AG09309 (cell line): Measurements from ENCODE around the gene MICAL3.

Experiments
- DNase-seq: peaks from one replicate; pipeline ENCODE4 v3.0.0-alpha.2; 2010; ENCODE audit warnings: low read depth
- H3K4me3 ChIP-seq: 2 replicates; pipeline ENCODE4 v1.5.1; 2011; ENCODE audit warnings: mild to moderate bottlenecking, low read depth, low read length, moderate library complexity; ENCODE audit not compliant: control insufficient read depth
- CTCF ChIP-seq: IDR thresholded peaks from 2 replicates; pipeline ENCODE4 v1.5.1; 2011; ENCODE audit warnings: mild to moderate bottlenecking, low read depth, low read length, inconsistent platforms; ENCODE audit not compliant: insufficient read depth, control insufficient read depth; ENCODE audit errors: missing control alignments

The MICAL3 gene

GRCh38 chr22:17804331-17805080, 219.9 kb downstream of the MICAL3 start:
- TF ChIP-seq CTCF = no peak
- no peak for DNase-seq
- no peak overlapping the region for H3K4me3 ChIP-seq

- no peak for TF ChIP-seq CTCF
- no peak for DNase-seq
- no peak overlapping the region for H3K4me3 ChIP-seq
Observed at GRCh38 chr22:17803609-17804270, 220.6 kb downstream of the MICAL3 start.

DNA sequence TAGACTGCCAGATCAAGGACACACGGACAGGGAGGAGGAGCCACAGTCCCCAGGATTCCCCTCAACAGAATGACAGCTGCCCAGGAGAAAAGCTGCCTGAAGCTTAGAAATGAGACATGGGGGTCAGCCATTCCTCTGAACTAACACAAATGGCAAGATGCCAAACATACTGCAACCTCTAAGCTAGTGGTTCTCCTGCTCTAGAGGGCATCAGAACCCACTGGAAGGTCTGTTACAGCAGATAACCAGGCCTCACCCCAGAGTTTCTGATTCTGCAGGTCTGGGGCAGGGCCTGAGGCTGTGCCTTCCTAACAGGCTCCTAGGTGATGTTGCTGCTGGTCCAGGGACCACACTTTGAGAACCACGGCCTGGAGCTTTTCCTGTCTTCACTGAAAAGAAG, 221.5 kb downstream of the MICAL3 start:
- H3K4me3 ChIP-seq = no peak overlapping the region
- no peak for DNase-seq
- no peak for TF ChIP-seq CTCF

DNA sequence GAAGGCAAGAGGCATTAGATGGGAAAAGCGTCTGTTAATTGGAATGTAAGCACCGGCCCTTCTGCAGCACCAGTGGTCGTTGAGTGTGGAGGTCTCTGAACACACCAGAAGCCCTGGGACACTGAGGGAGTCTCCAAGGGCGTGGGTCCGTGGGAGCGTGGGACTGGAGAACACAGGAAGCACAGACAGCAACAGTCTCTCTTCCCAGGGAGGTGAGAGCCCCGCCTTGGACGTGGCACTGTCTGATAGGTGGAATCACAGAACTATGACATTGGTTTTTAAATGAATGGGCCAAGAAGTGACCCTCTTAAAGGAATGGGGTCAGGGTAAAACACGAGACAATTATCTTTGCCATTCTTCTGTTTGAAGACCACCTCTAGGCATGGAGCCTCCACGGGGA, 221.9 kb downstream of the MICAL3 start:
- TF ChIP-seq CTCF = no peak
- H3K4me3 ChIP-seq = no peak overlapping the region
- DNase-seq = no peak

DNA sequence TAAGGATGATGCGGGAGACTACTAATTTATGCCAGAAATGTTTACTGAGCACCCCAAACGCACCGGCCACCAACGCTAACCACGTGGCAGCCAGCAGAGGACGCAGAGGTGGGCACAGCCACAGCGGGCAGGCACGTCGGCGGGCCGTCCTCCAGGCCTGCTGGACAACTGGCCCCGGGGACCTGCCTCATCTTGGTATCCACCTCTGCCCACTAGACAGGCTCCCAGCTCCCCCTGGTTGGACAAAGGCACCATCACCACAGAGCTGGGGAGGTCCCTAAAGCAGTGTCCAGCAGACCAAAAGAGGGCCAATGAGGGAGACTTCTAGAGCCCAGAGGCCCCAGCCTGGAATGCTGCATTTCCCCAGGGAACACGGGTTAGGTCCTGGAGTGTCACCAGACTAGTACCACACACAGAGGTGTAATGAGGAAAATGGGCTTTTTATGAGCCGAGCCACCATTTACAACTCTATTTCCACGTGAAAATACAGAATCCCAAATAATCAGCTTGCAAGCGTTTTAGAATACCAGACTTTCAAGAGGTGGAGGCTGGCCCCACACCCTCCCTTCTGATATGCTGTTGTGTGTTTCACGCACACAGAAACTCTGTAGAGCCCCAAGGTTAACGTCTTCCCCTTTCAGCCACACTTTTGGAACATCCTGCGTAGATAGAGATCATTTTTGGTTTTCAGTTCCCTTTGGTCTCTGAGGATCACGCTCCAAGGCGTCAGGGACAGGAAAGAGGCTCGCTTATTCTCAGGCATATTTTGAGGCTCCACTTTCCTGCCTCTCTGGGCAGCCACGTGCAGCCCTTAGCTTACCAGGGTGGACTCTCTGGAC, 226.4 kb downstream of the MICAL3 start:
- no peak overlapping the region for H3K4me3 ChIP-seq
- no peak for DNase-seq
- no peak for TF ChIP-seq CTCF

DNA sequence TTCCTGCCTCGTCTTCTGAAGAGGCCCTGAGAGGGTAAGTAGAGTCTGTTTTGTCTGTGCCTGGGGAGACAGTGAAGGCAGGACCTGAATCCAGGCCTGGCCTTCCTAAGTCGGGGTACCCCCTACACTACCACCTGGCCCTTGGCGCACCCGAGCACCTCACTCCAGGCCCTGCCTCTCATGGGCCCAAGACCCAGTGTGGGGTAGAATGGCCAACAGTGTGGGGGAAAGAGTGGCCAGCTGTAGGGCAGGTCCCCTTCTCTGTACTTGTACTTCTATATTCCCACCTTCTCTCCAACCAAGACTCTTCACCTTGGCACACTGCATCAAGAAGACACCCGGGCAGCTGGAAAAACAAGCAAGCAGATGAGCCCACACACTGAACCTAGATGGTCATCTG, 227.7 kb downstream of the MICAL3 start:
- no peak for DNase-seq
- TF ChIP-seq CTCF = no peak
- no peak overlapping the region for H3K4me3 ChIP-seq
